HG02840 (cell line): Measurements from ENCODE around the gene PTPRN2.
"Not testable (repeated sequence)": the region's sequence is repeated elsewhere in the genome, so short reads cannot be mapped to it uniquely, and the experiment has no call there.

Source experiments
- ATAC-seq: cut with Tn5 transposase; IDR thresholded peaks from one replicate; pipeline ENCODE4 v1.9.1; 2021; ENCODE audit warnings: mild to moderate bottlenecking, moderate library complexity, moderate number of reproducible peaks; ENCODE audit not compliant: unreplicated experiment, low FRiP score

The PTPRN2 gene

DNA sequence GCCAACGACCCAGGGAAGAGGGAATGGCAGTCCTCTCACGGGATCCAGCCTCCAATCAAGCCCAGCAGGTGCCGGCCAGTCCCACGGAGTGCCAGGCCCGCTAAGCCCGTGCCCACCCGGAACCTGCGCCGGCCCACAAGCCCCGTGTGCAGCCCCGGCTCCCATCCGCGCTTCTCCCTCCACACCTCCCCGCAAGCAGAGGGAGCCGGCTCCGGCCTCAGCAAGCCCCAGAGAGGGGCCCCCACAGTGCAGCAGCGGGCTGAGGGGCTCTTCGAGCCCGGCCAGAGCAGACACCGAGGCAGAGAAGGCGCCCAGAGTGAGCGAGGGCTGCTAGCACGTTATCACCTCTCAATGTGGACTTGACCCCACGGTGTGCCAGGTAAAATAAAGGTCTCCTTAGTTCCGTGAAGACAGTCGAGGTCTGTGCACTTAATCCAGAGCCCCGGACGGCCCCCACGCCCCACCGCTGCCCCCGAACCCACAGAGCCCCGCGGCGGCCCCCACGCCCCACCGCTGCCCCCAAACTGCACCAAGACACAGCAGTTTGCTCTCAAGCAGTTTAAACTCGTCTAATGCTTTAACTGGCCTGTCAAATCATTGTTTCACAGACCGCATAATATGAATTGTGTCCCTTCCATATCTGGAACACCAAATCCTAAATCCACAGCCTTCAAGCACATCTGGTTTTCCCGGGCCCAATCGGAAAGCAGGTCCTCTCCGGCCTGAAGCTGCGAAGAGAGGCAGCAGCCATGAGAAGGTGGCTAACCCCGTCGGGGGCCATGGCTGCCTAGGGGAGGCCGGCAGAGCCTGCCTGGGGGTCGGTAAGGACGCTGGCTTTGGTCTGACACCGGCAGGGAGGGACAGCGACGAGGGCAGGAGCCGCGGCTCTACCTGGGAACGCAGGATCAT is 307.8 kb downstream of the PTPRN2 start:
- no peak for ATAC-seq

DNA sequence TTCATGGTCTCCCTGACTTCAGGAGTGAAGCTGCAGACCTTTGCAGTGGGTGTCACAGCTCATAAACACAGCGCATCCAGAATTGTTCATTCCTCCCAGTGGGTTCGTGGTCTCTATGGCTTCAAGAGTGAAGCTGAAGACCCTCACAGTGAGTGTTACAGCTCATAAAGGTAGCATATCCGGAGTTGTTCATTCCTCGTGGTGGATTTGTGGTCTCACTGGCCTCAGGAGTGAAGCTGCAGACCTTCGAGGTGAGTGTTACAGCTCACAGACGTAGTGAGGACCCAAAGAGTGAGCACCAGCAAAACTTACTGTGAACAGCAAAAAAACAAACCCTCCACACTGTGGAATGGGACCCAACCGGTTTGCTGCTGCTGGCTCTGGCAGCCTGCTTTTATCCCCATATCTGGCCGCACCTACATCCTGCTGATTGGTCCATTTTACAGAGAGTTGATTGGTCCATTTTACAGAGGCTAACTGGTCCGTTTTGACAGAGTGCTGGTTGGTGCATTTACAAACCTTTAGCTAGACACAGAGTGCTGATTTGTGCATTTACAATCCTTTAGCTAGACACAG is 308.8 kb downstream of the PTPRN2 start:
- ATAC-seq = no peak

DNA sequence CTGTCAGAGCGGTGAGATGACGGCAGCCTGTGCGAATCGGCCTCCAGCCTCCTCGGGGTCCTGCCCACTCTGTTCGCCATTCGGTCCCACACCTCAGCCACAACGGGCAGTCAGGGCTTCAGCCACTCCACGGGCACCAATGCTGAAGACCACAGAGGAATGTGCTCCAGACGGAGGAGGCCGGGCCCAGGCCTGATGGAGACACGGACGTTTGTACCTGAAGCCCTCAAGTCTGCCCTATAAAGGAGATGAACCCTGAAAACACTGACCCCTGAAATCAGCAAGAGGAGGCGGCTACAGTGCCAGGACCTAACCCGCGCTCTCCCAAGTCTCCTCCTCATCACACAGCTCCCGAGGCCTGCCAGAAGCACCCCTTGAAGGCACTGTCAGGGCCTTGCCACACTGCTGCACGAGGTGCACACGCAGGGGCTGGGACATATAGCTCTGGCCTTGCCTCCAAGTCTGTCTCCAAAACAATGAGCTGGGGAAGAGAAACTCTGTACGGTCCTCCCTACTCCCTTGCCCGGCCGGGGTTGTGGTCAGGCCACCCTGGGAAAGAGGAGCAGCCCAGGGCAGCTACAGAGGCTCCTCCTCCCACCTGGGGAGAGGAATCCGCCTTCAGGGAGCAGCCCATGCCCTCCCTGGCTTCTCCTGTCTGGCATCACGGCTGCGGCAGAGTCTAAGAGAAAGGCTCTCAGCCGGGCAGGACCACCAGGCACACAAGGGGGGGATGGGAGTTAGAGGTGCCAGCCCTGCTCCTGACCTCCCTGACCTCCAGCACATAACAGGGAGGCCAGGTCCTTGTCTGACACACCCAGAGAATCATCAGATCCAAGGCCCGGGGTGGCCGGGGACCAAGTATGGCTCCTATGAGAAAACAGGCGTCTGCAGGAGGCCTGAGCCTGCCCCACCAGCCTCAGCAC is 310.1 kb downstream of the PTPRN2 start:
- no peak for ATAC-seq

DNA sequence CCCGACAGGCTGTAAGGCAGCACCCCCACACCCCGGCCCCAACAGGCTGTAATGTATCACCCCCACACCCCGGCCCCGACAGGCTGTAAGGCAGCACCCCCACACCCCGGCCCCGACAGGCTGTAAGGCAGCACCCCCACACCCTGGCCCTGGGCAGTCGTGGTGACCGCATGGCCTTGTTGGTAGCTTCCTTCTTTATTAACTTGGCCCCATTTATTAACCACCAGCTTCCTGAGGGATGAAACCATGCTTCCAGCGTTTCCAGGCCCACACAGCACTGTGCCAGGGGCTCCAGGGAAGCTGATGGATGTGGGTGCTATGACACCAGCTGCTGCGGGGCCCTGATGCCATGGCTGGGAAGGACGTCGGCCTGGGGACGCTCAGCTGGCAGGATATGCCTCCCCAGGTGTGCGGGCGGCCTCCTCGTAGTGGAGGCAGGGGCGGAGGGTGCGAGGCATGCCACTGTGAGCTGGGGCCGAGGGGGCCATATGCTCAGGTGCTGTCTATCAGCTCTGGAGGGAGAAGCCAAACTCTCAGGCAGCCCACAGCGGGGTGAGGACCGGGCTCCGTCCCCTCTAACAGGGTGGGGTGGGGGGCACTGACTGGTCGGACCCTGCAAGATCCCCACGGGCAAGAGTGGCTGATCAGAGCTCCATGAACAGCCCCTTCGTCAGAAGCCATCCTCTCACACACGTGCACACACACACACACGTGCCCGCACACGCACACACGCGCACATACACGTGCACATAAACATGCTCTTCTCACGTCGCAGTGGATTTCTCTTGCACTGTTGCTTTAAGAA is 311.0 kb downstream of the PTPRN2 start:
- ATAC-seq = no peak

DNA sequence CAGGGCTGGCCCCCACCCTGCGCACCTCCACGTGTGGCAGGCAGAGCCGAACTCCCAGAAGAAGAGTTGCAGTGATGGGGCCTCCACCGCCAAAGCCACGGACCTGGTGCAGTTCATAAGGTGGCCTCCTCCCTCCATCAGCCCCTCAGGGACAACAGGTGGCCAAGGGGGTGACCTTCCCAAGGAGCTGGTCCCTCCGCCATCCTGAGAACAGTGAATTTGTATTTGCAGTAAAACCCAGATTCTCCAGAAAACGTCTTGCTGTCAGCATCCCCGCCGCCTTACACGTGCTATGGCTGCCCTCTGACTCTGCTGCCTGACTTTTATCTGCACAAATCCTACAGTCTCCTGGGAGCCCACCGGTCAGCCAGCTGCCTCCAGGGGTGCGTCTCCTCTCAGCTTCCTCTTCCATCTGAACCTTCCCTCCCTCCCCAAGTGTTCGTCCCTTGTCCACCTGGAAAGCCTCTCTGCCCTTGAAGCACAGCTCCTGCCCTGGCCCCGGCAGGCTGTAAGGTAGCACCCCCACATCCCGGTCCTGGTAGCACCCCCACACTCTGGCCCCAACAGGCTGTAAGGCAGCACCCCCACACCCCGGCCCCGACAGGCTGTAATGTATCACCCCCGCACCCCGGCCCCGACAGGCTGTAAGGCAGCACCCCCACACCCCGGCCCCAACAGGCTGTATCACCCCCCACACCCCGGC is 311.8 kb downstream of the PTPRN2 start:
- ATAC-seq = no peak

- no peak for ATAC-seq
Measured at GRCh38 chr7:158274996-158275395, 312.6 kb downstream of the PTPRN2 start.

GRCh38 chr7:158274404-158274811 is 313.2 kb downstream of the PTPRN2 start:
- no peak for ATAC-seq

DNA sequence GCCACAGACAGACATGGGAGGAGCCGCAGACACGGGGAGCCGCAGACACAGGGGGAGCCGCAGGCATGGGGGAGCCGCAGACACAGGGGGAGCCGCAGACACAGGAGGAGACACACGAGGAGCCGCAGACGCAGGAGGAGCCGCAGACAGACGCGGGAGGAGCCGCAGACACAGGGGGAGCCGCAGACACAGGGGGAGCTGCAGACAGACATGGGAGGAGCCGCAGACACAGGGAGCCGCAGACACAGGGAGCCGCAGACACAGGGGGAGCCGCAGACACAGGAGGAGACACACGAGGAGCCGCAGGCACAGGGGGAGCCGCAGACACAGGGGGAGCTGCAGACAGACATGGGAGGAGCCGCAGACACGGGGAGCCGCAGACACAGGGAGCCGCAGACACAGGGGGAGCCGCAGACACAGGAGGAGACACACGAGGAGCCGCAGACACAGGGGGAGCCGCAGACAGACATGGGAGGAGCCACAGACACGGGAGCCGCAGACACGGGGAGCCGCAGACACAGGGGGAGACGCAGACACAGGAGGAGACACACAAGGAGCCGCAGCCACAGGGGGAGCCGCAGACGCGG is 313.8 kb downstream of the PTPRN2 start:
- ATAC-seq = not testable (repeated sequence)

GRCh38 chr7:158273138-158273651 is 314.4 kb downstream of the PTPRN2 start:
- no peak for ATAC-seq

DNA sequence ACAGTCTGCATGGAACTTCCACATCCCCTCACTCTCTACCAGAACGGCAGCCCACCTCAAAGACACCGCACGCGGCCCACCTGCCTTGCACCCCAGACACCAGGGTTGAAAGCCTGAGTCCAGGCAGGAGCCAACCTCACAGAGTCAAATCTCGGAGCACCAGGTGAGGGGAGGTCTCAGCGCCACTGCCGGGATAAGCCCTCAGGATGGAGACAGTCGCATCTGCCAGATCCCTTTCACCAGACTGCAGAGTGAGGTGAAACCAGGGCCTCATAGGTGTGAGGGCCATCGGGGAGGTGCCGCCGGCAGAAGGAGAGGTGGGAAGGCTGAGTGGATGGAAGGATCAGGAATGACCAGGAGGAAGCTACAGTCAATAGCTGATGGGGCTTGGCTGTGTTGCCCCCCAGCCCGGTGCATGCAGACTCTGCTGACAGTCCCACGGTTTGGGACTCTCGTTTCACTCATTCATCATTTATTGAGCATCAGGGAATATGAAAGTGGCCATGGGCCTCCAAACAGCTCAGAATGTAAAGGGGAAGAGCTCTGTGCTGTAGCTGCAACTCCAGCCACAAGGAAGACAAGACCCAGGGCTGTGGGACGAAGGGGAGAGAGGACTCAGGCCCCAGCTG is 315.0 kb downstream of the PTPRN2 start:
- ATAC-seq = no peak

GRCh38 chr7:158272091-158272490 is 315.5 kb downstream of the PTPRN2 start:
- no peak for ATAC-seq

DNA sequence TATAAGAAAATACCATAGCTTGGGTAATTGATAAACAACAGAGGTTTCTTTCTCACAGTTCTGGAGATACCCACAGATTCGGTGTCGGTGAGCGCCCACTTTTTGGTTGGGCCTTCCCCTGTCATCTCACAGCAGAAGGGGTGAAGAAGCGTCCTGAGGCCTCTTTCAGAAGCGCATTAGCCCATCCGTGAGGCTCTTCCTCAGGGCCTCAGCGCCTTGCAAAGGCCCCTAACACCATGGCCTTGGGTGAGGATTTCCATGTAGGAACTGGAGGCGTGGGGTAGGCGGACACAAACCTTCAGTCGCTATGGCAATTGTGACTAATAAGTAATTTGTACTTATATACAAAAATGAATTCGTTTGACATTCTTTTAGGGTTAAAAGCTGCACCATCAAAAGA is 316.0 kb downstream of the PTPRN2 start:
- no peak for ATAC-seq

GRCh38 chr7:158270856-158271413 is 316.7 kb downstream of the PTPRN2 start:
- ATAC-seq = no peak

DNA sequence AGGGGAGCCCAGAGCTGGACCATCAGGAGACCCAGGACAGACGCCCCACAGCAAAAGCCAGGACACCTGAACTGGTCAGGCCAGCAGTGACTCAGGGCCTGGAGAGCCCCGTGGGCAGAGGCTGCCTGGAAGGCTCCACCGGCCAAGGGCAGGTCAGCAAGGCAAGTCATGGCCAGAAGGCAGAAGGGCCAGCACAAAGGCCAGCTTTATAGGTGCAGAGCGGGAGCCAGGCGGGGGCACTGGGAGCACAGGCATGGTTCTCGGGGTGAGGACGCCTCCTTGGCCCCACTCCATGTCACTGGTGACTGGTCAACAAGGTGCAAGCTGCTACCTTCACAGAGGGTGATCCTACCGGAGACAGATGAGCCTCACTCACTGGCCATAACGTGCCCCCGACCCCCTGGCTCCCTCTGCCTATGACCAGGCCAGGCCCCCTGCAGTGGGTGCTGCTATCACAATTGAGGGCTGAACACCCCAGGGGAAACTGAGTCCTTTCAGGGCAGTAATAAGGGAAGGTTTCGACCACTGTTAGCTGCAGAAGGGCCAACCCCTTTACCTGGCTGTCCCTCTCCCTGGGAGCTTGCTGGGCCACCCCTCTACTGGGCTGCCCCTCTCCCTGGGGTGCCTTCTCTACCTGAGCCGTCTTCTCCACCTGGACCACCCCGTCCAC is 317.4 kb downstream of the PTPRN2 start:
- no peak for ATAC-seq

DNA sequence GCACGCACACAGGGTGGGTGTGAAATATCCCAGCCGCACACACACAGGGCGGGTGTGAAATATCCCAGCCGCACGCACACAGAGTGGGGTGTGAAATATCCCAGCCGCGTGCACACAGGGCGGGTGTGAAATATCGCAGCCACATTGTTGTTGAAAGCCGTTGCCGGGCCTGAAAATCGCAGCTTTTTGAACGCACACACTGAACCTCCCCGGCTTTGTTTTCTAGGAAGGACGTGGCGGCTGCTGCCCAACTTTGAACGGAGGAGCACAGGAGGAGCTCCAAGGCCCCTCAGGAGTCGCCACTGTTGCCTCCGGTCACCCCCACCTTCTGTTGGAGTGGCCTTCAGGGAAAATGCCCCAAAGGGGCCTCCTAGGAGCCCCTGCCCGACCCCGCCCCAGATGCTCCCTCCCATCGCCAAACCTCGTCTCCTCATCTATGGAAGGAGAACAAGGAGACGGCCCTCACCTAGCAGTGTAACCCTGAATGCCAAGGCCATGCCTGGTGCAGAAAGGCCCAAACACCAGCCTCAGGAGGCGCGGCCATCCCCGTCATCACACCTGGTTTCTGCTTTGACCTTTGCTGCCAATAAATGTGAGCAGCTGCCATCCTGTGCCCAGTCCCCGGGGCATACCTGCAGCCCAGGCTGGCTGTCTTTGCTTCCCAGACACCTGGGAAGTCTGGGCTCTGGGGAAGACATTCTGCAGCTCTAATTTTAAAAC is 318.6 kb downstream of the PTPRN2 start:
- no peak for ATAC-seq

DNA sequence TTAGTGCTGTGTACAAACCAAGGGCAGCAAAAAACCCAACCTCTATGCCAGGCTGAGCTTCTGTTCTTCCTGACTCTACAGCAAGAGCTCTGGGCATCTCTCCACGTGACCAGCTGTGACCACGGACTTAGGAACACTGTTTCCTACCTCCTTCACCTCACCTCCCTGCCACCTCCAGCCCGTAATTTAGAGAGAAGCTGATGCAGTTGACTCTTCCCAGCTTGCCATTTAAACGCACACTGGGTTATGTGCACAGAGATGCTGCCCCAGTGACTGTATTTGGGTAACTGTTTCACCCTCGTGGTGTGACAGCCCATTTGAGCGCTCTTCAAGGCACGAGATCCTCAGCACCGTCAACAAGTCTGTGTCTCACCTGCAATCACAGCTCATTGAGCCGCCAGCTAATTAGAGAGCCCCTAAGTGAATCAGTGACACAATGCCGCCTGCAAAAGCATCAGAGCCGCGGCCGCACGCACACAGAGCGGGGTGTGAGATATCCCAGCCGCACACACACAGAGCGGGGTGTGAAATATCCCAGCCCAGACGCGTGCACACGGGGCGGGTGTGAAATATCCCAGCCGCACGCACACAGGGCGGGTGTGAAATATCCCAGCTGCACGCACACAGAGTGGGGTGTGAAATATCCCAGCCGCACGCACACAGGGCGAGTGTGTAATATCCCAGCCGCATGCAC is 319.7 kb downstream of the PTPRN2 start:
- ATAC-seq = no peak
